Measurements from ENCODE around the gene SDK1.

Gene SDK1

GRCh38 chr7:3806516-3806915, 505.5 kb downstream of the SDK1 start:
- TF ChIP-seq CTCF (conservative IDR thresholded peaks at IDR 0.05; ENCODE audit: low read length), result no peak

GRCh38 chr7:3807824-3808223, 506.8 kb downstream of the SDK1 start:
- no peak for TF ChIP-seq CTCF (conservative IDR thresholded peaks at IDR 0.05; ENCODE audit: low read length)
- H3K4me3 ChIP-seq (ENCODE audit: low read length), result no peak overlapping the region
- no peak for DNase-seq (ENCODE audit: low read depth)

More at GRCh38 chr7:3806516-3806915, 505.5 kb downstream of the SDK1 start:
- no peak for DNase-seq (ENCODE audit: low read depth)
- H3K4me3 ChIP-seq (ENCODE audit: low read length), result no peak overlapping the region

GRCh38 chr7:3821488-3821887, 520.4 kb downstream of the SDK1 start:
- no peak overlapping the region for H3K4me3 ChIP-seq (ENCODE audit: low read length)
- TF ChIP-seq CTCF (conservative IDR thresholded peaks at IDR 0.05; ENCODE audit: low read length), result no peak

GRCh38 chr7:3825491-3825890, 524.4 kb downstream of the SDK1 start:
- no peak overlapping the region for H3K4me3 ChIP-seq (ENCODE audit: low read length)
- TF ChIP-seq CTCF (conservative IDR thresholded peaks at IDR 0.05; ENCODE audit: low read length), result no peak
- no peak for DNase-seq (ENCODE audit: low read depth)

More at GRCh38 chr7:3821488-3821887, 520.4 kb downstream of the SDK1 start:
- DNase-seq (ENCODE audit: low read depth), result no peak

GRCh38 chr7:3832199-3832598, 531.1 kb downstream of the SDK1 start:
- no peak for DNase-seq (ENCODE audit: low read depth)
- no peak overlapping the region for H3K4me3 ChIP-seq (ENCODE audit: low read length)
- no peak for TF ChIP-seq CTCF (conservative IDR thresholded peaks at IDR 0.05; ENCODE audit: low read length)

GRCh38 chr7:3835109-3835508, 534.1 kb downstream of the SDK1 start:
- no peak overlapping the region for H3K4me3 ChIP-seq (ENCODE audit: low read length)
- no peak for DNase-seq (ENCODE audit: low read depth)
- TF ChIP-seq CTCF (conservative IDR thresholded peaks at IDR 0.05; ENCODE audit: low read length), result no peak

- no peak overlapping the region for H3K4me3 ChIP-seq (ENCODE audit: low read length)
- TF ChIP-seq CTCF (conservative IDR thresholded peaks at IDR 0.05; ENCODE audit: low read length), result no peak
- DNase-seq (ENCODE audit: low read depth), result no peak
These were observed 535.8 kb downstream of the SDK1 start for GRCh38 chr7:3836855-3837254.

Measured in AG10803 (cell line).